Ishikawa (cell line): ENCODE data around the gene CNBP.

ENCODE experiments used
- CEBPB ChIP-seq: IDR thresholded peaks from 2 replicates; pipeline ENCODE4 v1.6.1; 2012
- CREB1 ChIP-seq: IDR thresholded peaks from 2 replicates; pipeline ENCODE4 v1.6.1; 2012; ENCODE audit warnings: low read depth
- EGR1 ChIP-seq: IDR thresholded peaks from 2 replicates; pipeline ENCODE4 v1.6.1; 2012
- EP300 ChIP-seq: IDR thresholded peaks from 2 replicates; pipeline ENCODE4 v1.6.1; 2012; ENCODE audit warnings: borderline replicate concordance
- FOXM1 ChIP-seq: IDR thresholded peaks from 2 replicates; pipeline ENCODE4 v1.6.1; 2012; ENCODE audit warnings: low read depth, borderline replicate concordance
- NFIC ChIP-seq: IDR thresholded peaks from 2 replicates; pipeline ENCODE4 v1.6.1; 2012
- RAD21 ChIP-seq: IDR thresholded peaks from 2 replicates; pipeline ENCODE4 v1.6.1; 2012; ENCODE audit warnings: low read depth
- TAF1 ChIP-seq: IDR thresholded peaks from 2 replicates; pipeline ENCODE4 v1.6.1; 2012; ENCODE audit warnings: low read depth, mild to moderate bottlenecking
- TCF12 ChIP-seq: IDR thresholded peaks from 2 replicates; pipeline ENCODE4 v1.6.1; 2012; ENCODE audit warnings: low read depth
- TEAD4 ChIP-seq: IDR thresholded peaks from 2 replicates; pipeline ENCODE4 v1.6.1; 2012
- YY1 ChIP-seq: IDR thresholded peaks from 2 replicates; pipeline ENCODE4 v1.6.1; 2012; ENCODE audit warnings: low read depth
- ZBTB7A ChIP-seq: IDR thresholded peaks from 2 replicates; pipeline ENCODE4 v1.6.1; 2012; ENCODE audit warnings: low read depth
- TF ChIP-seq, protein P1 (sequence below): IDR thresholded peaks from 2 replicates; pipeline ENCODE4 v1.6.1; 2012; ENCODE audit warnings: low read depth, mild to moderate bottlenecking
- TF ChIP-seq, protein P2 (sequence below): IDR thresholded peaks from 2 replicates; pipeline ENCODE4 v1.6.1; 2012
- TF ChIP-seq, protein P3 (sequence below): IDR thresholded peaks from 2 replicates; pipeline ENCODE4 v1.6.1; 2012

The CNBP gene

DNA sequence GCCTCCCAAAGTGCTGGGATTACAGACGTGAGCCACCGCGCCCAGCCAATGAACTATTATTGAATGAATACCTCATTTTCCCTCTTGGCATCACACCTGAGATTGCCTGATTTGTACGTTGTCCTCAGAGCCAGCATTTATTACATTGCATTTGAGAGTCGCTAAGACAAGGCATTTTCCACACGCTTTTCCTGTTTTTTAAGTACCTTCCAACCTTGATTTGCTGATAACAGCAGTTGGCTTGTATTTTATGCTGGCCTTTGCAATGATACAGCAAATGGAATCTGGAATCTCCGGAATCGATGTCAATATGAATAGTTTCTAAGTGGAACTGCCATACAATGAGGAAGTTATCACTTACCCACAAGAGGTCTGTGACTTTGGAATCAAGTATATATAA lies 15.7 kb upstream of the CNBP start:
- TF ChIP-seq TEAD4: no peak
- TF ChIP-seq, protein P1, sequence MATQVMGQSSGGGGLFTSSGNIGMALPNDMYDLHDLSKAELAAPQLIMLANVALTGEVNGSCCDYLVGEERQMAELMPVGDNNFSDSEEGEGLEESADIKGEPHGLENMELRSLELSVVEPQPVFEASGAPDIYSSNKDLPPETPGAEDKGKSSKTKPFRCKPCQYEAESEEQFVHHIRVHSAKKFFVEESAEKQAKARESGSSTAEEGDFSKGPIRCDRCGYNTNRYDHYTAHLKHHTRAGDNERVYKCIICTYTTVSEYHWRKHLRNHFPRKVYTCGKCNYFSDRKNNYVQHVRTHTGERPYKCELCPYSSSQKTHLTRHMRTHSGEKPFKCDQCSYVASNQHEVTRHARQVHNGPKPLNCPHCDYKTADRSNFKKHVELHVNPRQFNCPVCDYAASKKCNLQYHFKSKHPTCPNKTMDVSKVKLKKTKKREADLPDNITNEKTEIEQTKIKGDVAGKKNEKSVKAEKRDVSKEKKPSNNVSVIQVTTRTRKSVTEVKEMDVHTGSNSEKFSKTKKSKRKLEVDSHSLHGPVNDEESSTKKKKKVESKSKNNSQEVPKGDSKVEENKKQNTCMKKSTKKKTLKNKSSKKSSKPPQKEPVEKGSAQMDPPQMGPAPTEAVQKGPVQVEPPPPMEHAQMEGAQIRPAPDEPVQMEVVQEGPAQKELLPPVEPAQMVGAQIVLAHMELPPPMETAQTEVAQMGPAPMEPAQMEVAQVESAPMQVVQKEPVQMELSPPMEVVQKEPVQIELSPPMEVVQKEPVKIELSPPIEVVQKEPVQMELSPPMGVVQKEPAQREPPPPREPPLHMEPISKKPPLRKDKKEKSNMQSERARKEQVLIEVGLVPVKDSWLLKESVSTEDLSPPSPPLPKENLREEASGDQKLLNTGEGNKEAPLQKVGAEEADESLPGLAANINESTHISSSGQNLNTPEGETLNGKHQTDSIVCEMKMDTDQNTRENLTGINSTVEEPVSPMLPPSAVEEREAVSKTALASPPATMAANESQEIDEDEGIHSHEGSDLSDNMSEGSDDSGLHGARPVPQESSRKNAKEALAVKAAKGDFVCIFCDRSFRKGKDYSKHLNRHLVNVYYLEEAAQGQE: no peak

DNA sequence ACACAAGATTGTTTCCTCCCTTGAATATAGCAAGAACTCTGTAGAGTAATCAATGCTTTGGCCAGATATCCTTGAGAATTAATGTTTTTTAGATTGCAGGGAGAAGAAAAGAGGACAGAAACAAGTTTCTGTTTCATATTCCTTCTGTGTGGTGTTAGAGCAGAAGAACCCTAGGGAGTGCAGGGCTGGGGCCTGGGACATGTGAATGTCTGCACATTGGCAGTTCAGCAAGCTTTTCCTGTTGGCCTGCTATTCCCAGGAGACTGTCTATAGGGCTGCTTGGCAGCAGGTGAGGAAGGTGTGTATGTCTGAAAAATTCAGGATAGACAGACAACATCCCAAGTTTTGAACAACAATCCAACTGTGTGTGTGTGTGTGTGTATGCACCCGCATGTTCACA lies 13.6 kb upstream of the CNBP start:
- TF ChIP-seq, protein P2, sequence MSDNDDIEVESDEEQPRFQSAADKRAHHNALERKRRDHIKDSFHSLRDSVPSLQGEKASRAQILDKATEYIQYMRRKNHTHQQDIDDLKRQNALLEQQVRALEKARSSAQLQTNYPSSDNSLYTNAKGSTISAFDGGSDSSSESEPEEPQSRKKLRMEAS: no peak
- TF ChIP-seq RAD21 (no peak), TAF1 (no peak), TCF12 (no peak), CEBPB (no peak), ZBTB7A (no peak), EP300 (no peak), EGR1 (no peak), CREB1 (no peak), FOXM1 (no peak), YY1 (no peak), TEAD4 (no peak), NFIC (no peak)
- TF ChIP-seq, protein P3, sequence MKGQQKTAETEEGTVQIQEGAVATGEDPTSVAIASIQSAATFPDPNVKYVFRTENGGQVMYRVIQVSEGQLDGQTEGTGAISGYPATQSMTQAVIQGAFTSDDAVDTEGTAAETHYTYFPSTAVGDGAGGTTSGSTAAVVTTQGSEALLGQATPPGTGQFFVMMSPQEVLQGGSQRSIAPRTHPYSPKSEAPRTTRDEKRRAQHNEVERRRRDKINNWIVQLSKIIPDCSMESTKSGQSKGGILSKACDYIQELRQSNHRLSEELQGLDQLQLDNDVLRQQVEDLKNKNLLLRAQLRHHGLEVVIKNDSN: no peak
- TF ChIP-seq, protein P1: no peak

DNA sequence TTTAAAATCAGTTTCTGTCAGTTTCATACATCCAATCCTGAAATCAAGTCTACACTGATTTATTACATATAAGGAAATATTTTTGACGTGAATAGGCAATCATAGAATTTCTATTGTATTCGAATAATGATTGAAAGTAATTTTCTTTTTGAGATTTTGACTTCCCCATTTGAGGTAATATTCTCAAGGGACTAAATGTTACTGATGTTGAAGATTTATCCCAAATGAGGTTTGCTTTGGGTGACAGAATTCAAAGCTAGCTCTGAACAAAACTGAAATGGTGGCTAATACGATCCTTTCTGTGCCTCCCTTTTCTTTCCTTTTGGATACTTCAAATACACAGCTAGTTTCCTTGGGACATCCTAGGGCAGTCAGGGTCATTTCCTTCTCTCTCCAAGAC lies 12.9 kb upstream of the CNBP start:
- TF ChIP-seq FOXM1 (no peak), TEAD4 (no peak), EGR1 (no peak), EP300 (no peak), YY1 (no peak), RAD21 (no peak), ZBTB7A (no peak), TCF12 (no peak), NFIC (no peak), TAF1 (no peak), CEBPB (no peak), CREB1 (no peak)
- TF ChIP-seq, protein P1: no peak
- TF ChIP-seq, protein P2: no peak
- TF ChIP-seq, protein P3: no peak

DNA sequence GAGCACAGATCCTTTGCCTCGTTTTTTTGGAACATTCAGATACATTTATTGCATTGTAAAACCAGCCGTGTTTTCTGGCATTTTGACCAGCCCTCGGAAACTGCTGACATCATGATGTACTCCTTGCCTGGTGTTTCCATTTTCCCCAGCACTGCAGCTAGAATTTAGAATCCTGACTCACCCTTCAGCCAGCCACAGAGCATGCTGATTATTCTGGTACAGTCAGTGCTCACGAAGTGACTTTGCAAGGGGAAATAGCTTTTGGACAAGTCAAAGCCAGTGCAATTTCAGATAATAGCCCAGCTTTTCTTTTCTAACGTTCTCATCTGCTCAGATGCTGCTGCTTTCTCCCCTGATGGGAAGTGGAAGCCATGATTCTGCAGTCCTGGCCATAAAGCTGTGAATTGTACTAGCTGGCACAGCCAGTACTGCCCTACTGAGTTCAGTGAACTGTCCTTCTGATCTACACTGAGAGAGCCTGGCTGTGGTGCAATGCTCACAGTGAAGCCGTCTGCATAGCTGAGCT lies 12.1 kb upstream of the CNBP start:
- TF ChIP-seq TAF1 (no peak), EGR1 (no peak), YY1 (no peak), CREB1 (no peak), NFIC (no peak), TEAD4 (no peak), TCF12 (no peak), ZBTB7A (no peak)

DNA sequence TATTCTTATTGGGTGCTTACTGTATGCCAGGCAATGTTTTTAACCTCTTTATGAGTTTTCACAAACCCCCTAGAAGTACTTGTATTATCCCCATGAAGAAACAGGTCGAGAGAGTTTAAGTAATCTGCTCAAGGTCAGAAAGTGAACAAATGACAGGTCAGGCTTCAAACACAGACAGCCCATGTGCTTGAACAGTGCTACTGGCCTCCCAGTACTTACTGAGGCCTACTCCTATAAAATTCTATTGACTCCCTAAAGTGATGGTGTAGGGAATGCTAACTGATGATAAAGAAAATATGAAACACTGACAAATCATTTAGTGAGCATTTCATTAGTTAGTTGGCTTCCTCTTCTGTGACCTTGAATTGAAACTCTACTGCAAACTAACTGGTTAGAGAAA lies 4.2 kb upstream of the CNBP start:
- TF ChIP-seq, protein P1: no peak
- TF ChIP-seq TAF1 (no peak), EGR1 (no peak), EP300 (no peak), TEAD4 (no peak), CREB1 (no peak), FOXM1 (no peak), ZBTB7A (no peak), NFIC (no peak), TCF12 (no peak), RAD21 (no peak), CEBPB (no peak), YY1 (no peak)
- TF ChIP-seq, protein P2: no peak
- TF ChIP-seq, protein P3: no peak
